ENCODE results near the gene HECTD2.

DNA sequence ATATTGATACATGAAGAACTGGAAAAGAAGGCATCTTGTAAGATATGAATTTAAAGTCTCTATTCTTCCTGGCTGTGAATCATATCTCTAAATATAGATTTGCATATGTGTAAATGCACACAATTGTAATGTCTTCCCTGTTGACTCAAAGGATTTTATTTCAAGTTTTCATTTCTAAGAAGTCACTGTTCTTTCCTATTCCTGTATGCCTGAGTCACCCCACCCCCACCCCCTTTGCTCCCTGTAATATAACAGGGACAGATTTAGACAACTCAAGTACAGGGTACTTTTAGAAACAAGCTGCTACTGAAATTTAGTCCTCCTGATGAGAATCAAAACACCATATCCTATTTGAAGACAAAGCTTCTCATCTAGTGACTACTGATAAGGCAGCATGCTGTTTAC is 43.0 kb upstream of the HECTD2 start:
- TF ChIP-seq POLR2AphosphoS5 (IDR thresholded peaks at IDR 0.05) (no peak), POLR2A (IDR thresholded peaks at IDR 0.05) (no peak), EP300 (IDR thresholded peaks at IDR 0.05) (no peak)
- TF ChIP-seq, protein P1, sequence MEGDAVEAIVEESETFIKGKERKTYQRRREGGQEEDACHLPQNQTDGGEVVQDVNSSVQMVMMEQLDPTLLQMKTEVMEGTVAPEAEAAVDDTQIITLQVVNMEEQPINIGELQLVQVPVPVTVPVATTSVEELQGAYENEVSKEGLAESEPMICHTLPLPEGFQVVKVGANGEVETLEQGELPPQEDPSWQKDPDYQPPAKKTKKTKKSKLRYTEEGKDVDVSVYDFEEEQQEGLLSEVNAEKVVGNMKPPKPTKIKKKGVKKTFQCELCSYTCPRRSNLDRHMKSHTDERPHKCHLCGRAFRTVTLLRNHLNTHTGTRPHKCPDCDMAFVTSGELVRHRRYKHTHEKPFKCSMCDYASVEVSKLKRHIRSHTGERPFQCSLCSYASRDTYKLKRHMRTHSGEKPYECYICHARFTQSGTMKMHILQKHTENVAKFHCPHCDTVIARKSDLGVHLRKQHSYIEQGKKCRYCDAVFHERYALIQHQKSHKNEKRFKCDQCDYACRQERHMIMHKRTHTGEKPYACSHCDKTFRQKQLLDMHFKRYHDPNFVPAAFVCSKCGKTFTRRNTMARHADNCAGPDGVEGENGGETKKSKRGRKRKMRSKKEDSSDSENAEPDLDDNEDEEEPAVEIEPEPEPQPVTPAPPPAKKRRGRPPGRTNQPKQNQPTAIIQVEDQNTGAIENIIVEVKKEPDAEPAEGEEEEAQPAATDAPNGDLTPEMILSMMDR (IDR thresholded peaks at IDR 0.05) = no peak

All from sigmoid colon (tissue), 4 donors.